ENCODE data around the gene SMIM35.

DNA sequence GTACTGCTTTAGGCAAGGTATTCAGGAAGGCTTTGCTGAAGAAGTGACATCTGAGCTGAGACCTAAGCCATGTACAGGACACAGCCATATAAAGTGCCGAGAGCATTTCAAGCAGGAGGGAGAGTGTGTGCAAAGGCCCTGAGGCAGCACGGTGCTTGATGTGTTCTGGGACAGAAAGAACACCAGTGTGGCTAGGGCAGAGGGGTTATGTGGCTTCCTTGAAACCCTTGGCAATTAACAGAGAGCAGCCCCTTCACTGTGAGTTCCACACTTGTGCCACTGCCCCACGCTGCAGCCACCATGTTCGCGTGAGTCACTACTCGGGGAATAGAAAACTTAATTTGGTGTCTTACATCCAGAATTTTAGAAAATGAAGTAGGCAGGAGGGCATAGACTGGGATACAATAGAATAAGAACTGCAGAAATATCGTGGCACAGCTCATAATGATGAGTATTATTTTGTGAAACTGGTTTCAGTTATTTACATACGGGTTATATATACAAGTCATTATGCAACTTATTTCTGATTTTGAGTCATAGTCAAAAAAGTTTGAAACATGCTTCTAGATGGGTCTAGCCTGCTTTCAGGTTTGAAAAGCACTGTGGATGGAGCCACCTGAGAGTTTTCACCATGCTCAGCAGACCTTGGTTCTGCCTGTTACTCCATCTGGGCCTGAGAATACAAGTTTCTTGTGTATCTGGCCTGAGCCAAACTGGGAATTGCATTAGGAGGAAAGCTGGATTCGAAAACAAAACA, 88.8 kb downstream of the SMIM35 start:
- TF ChIP-seq, protein P1, sequence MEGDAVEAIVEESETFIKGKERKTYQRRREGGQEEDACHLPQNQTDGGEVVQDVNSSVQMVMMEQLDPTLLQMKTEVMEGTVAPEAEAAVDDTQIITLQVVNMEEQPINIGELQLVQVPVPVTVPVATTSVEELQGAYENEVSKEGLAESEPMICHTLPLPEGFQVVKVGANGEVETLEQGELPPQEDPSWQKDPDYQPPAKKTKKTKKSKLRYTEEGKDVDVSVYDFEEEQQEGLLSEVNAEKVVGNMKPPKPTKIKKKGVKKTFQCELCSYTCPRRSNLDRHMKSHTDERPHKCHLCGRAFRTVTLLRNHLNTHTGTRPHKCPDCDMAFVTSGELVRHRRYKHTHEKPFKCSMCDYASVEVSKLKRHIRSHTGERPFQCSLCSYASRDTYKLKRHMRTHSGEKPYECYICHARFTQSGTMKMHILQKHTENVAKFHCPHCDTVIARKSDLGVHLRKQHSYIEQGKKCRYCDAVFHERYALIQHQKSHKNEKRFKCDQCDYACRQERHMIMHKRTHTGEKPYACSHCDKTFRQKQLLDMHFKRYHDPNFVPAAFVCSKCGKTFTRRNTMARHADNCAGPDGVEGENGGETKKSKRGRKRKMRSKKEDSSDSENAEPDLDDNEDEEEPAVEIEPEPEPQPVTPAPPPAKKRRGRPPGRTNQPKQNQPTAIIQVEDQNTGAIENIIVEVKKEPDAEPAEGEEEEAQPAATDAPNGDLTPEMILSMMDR (conservative IDR thresholded peaks at IDR 0.05; ENCODE audit: low read depth, low read length) = no peak
- TF ChIP-seq EZH2 (IDR thresholded peaks at IDR 0.05; ENCODE audit: low read length, unreplicated experiment) = no peak

Data from PC-3 (cell line).